ELF-1 (cell line): ENCODE data around the gene GPR35.

ENCODE experiments used
- DNase-seq: peaks from one replicate; pipeline ENCODE4 v3.0.0-alpha.2; 2016; ENCODE audit warnings: low read depth, low spot score

Gene GPR35, protein sequence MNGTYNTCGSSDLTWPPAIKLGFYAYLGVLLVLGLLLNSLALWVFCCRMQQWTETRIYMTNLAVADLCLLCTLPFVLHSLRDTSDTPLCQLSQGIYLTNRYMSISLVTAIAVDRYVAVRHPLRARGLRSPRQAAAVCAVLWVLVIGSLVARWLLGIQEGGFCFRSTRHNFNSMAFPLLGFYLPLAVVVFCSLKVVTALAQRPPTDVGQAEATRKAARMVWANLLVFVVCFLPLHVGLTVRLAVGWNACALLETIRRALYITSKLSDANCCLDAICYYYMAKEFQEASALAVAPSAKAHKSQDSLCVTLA

DNA sequence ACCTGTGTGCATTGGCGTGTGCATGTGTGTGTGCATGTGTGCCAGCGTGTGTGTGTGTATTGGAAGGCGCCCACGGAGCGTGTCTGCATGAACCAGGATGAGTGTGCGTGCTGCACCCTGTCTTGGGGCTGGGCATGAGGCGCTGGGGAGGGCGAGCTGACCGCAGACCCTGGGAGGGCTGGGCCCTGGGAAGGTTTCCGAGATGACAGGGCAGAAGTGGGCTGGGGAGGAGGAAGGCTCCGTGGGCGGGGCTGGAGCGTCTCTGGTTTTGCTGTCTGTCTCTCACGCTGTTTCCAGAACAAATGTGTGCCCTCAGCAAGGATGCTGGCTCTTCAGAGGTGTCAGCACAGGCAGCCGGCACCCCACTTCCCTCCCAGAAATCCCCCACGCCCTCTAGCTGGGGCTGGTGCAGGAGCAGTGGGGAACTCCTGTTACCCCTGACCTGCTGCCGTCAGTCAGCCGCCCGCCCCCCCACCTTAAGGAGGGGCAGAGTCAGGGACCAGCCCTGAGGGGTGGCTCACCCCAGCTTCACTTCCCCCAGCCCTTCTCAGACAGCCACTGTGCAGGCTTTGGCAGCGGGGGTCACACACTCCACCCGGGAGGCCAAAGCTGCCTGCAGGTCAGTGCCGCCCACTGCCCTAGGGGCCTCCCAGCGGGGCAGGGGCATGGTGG lies at the start of gene GPR35:
TSS of gene GPR35 (plus strand) at position 531 of the 672 bp plus-strand sequence. CDS start 4,473 bp downstream, outside the sequence.
- peak; percentile 41 for DNase-seq

DNA sequence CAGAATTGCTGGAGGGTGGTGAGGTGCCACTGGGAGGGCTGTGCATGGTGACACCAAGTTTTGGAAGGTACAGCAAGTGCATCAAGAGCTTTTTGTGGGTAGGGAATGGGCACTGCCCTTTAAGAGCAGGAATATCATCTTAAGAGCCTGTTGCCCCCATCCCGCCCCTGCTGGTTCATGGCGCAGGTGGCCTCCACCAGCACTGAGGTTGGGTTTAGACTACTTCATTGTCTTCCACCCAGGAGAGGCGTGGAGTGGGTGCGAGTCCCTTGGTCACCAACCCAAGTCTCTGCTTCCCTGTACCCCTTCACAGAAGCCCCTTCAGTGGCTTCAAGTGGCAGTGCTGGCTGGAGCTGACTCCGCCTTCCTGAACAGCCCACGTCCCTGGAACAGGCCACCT lies 49.2 kb upstream of the GPR35 start:
- DNase-seq = no peak

DNA sequence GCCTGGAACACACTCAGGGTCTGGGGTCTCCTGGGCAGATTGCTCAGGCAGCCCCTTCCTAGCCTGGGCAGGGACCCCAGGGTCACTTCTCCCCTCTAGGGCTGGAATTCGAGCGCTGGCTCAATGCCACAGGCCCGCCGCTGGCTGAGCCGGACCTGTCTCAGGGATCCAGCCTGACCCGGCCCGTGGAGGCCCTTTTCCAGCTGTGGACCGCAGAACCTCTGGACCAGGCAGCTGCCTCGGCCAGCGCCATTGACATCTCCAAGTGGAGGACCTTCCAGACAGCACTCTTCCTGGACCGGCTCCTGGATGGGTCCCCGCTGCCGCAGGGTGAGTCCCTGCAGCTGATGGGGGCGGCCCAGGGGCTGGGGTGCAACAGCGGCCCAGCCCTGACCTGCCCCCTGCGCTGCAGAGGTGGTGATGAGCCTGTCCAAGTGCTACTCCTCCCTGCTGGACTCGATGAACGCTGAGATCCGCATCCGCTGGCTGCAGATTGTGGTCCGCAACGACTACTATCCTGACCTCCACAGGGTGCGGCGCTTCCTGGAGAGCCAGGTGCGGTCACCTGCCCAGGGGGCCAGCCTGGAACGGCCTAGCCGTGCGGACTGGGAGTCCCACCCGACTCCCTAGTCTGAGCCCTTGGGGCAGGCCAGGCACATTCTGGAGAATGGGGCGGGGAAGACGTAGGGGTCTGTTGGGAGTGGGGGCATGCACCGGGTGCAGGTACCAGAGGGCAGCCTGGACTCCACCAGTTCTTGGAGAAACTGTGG lies 48.7 kb upstream of the GPR35 start:
- no peak for DNase-seq

DNA sequence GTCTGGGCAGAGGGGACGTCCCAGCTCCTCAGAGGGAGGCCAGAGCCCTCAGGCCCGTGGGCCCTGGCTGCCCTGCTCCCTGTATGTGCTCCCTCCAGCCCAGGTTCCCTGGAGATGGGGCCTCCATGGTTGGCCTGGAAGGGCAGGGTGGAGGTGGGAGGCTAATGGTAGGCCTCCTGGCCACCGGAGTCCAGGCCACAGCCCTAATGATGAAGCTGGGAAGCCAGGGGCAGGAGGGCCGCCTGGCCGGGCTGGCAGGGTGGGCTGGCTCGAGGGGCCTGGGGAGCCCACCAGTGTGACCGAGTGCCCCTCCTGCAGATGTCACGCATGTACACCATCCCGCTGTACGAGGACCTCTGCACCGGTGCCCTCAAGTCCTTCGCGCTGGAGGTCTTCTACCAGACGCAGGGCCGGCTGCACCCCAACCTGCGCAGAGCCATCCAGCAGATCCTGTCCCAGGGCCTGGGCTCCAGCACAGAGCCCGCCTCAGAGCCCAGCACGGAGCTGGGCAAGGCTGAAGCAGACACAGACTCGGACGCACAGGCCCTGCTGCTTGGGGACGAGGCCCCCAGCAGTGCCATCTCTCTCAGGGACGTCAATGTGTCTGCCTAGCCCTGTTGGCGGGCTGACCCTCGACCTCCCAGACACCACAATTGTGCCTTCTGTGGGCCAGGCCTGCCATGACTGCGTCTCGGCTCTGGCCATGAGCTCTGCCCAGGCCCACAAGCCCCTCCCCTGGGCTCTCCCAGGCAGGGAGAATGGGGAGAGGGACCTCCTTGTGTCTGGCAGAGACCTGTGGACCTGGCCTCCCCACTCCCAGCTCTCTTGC lies 47.8 kb upstream of the GPR35 start:
- no peak for DNase-seq

DNA sequence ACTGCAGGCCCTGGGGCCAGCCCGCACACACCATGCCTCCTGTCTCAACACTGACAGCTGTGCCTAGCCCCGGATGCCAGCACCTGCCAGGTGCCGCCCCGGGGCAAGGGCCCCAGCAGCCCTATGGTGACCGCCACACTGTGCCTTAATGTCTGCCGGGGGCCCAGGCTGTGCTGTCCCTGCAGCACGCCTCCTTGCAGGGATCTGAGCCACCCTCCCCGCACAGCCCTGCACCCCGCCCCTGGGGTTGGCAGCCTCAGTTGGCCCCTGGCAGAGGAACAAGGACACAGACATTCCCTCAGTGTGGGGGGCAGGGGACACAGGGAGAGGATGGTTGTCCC lies 47.2 kb upstream of the GPR35 start:
- no peak for DNase-seq

DNA sequence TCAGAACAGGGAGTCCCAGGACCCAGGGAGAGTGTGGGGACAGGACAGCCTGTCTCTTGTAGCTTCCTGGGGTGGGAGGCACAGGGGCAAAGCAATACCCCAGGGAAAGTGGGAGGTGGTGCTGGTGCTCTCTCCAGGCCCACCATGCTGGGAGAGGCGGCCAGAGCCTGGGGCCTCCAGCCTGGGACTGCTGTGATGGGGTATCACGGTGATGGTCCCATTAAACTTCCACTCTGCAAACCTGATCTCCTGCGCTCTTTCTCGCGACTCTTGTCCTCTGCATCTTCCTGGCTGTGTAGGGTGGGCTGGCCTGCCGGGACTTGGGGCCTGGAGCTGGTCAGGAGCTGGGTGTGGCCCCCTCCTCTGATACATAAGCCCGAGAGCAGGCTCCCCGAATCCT lies 46.8 kb upstream of the GPR35 start:
- no peak for DNase-seq

DNA sequence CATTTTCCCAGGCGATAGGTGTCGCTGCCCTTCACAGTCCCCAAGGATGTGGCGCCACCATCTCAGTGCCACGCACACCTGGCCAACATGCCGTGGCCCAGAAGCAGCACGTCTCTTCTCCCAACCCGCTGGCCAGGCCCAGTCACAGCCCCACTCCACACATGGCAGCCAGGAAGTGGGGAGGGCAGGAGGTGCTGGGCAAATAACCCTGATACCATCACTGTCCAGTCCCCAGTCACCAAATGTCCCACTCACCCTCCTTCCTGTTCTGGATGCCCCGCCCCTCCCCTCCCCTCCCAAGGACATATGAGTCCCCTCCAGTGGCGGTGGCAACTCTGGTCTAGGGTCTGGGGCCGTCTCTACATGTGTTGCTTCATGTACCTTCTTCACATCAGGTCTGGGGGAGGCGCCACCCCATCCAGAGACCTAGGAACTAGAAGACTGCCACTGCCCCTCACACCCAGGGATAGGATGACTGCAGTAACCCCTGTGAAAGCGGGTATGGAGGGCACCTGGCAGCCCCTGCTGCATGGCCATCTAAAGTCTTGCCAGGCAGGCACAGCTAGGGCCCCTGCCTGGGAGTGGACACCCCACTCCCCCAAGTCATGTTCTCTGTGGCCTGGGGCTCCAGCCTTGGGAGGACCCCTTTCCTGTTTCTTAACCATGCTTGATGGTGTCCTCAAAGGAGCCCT lies 46.1 kb upstream of the GPR35 start:
- DNase-seq = no peak

DNA sequence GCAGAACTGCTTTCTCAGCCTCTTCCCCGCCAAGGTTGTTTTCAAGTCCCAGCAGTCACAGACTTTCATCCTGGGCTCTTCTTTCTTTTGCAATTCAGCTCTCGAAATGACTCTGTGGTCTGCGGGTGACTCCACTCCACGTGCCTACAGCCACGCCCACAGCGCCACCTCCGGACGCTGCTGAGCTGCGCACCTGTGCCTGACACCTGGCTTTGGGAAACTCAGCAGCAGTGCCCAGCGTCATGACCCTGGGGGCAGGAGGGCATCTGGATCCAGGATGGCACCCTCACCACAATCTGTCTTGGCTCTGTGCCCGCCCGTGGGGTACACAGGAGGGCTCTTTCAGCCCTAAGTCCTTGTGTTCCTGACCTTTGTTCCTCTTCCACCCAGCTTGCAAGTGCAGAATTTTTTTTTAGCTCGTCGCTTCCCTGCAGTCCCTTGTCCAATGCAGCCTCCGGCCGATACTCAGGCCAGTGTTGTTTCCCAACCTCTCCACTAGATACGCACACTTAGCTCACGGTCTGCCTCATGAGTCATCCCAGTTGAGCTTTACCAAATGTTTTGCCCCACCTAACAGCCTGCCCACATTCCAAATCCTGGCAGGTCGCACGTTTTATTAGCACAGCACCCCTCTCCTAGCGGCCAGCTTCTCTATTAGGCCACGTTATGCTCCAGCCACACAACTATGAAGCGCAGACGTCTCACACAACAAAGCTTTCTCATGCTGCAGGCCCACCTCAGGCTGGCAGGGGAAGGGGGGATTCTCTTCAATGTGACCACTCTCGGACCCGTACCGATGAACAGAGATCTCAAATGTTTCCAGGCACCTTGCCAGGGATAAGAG lies 45.3 kb upstream of the GPR35 start:
- DNase-seq = peak; percentile 52

DNA sequence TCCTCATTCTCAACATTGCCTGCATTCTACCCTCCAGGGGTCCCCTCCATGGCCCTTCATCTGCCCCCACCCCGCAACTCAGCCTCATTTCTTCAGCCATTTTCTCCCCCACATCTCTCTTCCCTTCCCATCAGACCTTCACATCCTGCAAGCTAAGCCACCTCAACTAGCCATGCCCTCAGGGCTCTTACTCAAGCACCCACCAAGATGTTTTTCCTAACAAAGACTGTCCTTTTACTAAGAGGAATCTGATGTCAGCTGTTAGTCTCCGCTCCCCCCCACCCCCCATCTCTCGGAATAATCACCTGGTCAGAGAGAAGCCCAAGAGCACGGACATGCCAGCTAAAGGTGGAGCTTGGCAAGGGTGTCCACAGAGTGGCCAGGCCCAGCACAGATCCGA lies 43.5 kb upstream of the GPR35 start:
- peak; percentile 60 for DNase-seq

DNA sequence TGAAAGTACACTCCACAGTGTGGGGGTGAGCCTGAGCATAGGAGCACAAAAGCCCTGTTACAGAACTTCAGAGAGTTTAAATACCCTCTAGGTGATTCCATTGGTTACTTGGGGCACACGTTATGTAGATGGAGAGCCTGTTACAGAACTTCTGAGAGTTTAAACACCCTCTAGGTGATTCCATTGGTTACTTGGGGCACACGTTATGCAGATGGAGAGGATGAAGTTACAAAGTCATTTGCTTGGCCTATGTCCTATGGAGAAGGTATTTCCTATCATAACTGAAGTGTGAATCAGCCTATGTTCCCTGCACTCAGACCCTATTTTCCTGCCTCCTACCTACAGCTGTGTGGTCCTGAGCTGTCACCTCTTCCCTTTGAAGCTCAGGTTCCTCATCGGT lies 42.5 kb upstream of the GPR35 start:
- DNase-seq = no peak

DNA sequence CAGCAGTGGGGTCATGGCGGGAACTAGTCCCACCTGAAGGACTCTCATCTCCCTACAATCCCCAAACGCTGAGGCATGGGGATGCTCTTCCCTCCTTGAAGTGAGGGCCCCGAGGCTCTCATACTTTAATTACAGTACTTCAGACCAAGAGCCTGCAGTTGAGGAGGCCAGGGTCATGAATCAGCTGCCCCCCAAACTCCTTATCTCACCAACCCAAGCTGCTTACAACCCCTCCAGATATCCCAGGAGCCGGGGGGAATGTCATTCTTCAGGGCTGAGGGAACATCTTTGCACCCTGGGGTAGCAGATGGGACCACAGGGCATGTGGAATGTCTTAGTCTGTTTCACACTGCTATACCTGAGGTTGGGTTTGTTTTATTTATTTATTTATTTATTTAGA lies 41.5 kb upstream of the GPR35 start:
- DNase-seq = no peak

DNA sequence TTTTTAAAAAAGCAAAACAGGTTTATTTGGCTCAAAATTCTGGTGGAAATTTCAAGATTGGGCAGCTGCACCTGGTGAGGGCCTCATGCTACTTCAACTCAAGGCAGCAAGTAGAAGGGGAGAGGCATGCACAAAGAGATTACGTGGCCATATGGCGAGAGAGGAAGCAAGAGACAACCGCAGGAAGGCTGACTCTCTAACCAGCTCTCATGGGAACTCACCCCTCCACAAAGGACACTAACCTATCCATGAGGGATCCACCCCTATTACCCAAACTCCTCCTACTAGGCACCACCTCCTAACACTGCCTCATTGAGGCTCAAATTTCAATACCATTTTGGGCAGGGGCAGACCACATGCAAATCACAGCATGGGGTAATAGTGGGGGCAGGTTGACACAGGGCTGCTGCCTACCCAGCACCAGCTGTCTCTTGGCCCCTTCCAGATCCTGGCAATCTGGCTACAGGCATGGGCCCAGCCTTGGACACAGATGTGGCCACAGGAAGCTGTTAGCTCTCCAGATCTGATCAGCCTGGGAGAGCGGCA lies 40.7 kb upstream of the GPR35 start:
- DNase-seq = peak; percentile 84

DNA sequence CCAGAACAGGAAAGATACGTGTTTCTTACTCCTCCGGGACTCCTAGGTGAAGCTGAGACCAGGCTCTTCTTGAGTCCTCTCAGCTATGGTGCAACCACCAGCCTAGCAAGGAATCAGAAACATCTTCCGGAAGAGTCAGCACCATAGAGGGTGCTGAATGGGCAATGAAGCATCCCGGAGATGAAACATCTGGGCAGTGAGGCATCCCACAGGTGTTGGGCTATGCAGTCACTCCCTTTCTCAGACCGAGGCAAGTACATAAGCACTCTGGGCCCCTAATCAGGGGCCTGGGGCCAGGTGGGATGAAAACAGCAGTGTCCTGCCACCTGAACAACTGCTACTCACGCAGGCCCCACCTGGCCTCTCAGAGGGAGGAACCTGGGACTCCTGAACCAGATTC lies 40.2 kb upstream of the GPR35 start:
- DNase-seq = no peak

DNA sequence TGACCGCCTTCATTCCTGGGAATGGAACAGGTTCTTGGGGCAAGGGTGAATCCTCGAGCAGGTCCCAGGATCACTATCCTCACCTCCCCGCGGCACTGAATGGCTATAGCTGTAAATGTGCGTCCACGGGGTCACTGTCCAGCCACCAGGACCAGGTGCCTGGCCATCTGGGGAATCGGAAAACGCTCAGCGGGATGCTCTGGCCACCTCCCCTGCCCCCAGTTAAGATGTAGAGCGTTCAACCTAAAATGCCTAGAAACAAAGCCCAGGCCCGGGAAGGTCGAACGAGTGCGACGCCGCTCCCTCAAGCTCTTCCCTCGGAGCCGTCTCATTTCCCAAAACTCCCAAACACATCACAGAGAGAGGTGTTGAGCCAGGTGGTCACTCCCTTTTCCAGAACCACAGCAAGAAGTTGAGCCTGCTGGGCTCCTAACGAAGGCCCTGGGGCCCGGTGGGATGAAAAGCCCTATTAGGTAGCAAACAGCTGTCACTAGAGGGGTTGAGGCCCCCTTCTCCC lies 39.5 kb upstream of the GPR35 start:
- DNase-seq = no peak

DNA sequence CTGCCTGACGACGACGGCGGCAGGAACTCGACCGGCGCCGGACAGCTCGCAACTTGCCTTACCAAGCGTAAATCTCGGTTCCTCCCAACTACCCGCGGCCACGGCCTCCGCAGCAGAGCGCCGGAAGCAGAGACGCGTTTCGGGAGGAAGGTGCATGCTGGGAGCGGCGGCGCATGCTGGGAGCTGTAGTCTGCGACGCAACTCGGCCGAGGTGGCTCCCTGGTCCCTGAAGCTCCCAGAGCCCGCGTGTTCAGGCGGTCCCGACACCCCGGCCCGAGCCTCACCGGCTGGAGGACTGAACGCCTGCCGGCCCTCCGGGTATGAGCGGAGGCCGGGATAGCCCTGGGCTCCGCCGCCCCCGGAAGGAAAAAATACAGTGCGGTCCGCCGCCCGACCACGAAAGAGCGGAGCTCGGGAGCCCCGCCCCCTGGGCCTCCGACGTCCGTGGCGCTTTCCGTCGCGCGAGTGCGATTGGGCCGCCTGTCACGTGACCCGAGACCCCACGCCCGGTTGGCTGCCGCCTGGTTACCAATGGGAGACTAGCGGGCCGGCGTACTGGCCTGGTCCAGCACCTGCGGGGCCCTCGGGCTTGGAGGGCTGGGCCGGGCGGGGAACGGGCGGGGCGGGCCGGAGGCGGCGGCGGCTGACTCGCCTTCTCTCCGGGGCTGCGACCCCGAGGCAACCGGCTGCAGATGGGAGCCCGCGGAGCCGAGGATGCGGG lies 38.9 kb upstream of the GPR35 start, which contains the start of gene CAPN10:
TSS of gene CAPN10 (plus strand) at position 537 of the 721 bp plus-strand sequence. CDS start at position 715, 178 bp downstream.
- DNase-seq = peak; percentile 97

DNA sequence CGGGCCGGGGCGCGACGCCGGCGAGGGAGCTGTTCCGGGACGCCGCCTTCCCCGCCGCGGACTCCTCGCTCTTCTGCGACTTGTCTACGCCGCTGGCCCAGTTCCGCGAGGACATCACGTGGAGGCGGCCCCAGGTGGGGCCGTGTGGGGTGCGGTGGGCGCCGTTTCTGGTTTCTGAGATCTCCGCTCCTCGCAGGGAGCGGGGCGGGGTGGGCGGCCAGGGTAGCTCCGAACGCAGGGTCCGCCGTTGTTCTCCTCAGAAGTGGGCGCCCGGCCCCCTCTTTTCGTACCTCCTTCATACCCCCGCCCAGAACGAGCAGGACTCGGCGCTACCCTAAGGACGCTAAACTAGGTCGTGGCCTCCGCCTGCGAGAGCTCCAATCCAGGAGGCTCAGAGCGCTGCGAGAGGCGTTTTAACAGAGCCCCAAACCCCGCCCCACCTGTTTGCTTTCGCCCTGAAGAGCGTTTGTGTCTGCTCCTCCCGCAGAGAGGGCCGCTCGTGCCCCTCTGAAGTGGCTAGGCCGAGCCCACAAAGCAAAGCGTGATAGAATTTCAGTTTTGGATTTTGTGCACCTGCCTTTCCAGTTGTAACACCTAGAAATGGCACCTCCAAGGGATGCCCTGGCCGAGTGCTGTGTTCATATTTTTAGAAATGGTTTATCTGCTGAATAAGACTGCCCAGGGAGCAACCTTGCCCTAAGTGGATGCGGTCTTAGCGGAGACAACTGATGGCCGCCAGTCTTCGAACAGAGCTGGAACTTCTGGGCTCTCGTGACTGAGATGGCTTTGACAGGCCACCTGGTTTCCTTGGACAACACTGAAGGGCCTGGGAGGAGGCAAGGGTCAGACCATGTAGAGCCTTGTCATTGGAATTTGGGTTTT lies 38.1 kb upstream of the GPR35 start:
- peak; percentile 46 for DNase-seq

DNA sequence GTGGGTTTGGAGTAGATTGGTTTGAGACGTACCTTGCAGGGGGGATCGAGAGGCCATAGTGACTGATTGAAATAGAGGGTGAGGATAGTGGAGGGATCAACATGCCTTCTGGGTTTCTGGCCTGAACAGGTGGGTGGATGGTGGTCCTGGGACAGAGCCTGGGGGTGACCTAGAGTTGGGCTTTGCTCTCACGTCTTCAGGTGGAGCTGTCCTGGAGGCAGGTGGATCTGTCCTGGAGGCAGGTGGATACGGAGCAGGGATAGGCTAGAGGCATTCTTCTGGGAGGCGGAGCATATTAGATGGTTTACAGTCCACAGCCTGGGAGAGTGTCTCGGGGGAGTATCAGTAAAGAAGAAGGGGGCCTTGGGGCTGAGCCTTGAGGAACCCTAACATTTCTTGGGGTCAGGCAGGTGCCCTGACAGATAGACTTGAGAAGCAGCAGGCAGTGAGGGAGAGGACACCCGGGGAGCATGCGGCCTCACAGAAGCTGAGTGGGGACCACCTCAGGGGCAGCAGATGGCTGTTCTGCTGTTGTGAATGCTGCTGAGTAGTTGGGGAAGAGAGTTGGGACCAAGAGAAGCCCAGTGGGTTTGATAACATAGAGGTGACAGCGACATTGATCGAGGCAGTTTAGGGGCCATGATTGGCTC lies 37.1 kb upstream of the GPR35 start:
- no peak for DNase-seq
